Measurements from ENCODE around the gene CYP2S1.

GRCh38 chr19:41245843-41246242, 52.8 kb downstream of the CYP2S1 start:
- no peak for TF ChIP-seq CTCF (IDR thresholded peaks at IDR 0.05)
- no peak for TF ChIP-seq POLR2A (IDR thresholded peaks at IDR 0.05)
- TF ChIP-seq EP300 (IDR thresholded peaks at IDR 0.05) = no peak
- TF ChIP-seq POLR2AphosphoS5 (IDR thresholded peaks at IDR 0.05) = no peak
